Midbrain (tissue), 1 donor: ENCODE results near the gene CACNA2D3.
A peak's percentile ranks its signal among the peaks of the same experiment; 100 is the strongest.

Source experiments
- DNase-seq: peaks from one replicate; lab custom pipeline; 2025; lab: John Stamatoyannopoulos, UW

The CACNA2D3 gene

DNA sequence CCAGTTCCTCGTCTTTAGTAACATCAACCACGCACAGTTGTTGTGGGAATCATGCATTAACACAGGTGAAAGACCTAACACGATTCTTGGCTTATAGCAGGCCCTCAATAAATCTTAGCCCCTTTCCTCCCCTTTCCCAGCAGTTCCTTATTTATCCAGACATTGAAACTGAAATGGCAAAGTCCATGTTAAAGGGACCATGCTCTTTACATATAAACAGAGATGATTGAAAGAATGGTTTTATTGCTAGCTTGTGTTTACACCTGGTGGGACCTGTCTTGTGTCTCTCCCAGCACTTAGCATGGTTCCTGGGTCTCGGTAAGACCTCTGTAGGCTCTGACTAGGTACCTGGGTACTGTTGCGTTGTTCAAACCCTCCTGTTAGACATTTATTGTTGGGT is 553.7 kb downstream of the CACNA2D3 start:
- no peak for DNase-seq

DNA sequence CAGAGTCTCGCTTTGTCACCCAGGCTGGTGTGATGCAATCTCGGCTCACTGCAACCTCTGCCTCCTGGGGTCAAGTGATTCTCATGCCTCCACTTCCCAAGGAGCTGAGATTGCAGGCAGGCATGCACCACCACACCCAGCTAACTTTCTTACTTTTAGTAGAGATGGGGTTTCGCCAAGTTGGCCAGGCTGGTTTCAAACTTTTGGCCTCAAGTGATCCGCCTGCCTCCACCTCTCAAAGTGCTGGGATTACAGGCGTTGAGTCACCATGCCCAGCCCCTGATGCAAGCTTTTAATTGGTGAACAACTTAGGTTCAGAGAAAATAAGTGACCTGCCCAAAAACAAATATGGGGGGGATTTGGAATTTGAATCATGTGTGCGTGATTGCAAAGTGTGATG is 559.4 kb downstream of the CACNA2D3 start:
- no peak for DNase-seq

DNA sequence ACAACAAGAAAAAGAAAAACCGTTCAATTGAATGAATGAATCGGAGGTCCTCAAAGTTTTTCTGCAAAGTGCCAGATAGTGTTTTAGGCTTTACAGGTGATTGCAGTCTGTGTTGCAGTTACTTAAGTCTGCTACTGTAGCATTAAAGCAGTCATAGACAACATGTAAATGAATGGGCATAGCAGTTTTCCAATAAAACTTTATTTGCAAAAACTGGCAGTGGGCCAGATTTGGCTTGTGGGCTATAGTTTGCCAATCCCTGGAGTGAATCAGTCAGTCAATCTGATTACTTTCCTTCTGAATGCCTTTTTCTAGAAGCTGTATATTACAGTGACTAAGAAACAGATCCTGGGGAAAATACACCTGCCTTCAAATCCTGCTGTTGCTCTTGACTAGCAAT is 562.9 kb downstream of the CACNA2D3 start:
- DNase-seq, result no peak

DNA sequence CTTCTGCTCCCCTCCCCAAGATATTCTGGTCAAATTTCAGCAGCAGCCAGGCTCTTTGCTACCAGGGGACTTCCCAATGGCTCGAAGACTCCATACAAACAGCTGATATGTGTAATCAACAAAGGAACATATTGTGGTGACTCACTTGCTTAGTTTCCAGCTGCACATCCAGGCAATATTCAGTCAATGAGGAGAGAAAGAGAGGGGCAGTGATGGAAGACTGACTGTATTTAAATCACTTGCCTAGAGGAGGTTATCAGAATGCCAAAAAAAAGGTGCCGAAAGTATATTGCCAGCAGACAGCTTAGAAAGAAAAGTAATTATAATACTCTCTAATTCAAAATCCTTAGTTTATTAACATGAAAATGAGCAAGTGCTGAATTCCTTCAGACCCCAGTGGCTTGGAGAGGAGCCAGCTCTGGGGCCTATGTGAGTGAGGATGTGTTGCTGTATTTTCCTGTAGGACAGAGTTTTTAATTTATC is 569.0 kb downstream of the CACNA2D3 start:
- no peak for DNase-seq

DNA sequence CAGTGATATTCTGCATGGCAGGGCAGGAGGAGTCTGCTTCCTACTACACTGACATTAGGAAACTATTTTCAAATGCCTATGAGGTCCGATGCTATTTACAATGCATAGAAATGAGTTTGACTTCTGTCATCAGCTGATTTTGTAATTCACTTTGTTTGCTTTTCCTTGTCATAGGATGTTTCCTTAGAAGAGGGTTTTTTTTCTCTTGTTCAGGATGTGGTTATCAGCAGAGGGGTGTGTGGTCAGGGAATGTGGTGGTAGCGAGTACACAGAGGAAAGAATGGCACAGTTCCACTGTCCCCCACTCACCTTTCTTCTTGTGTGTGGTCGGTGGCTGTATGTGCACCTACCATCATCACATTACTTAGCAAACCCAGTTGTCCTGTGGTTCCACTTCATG is 574.0 kb downstream of the CACNA2D3 start:
- DNase-seq, result no peak

DNA sequence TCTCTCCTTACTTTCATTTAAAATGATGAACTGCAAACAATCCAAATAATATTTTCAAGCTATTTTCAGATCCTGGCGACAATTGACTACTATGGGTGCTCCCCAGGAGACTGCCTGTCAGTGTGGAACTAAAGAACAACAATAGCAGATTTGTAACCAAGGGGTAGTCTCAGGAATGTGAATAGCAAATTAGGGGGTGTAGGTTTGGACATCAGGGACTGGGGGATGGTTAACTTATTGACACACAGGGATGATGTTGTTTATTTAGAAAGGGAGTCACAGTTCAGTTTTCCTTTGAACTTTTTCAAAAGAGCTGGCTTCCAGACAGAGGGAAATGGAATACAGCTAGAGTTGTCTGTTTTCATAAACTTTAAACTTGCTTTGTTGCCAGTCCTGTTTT is 575.7 kb downstream of the CACNA2D3 start:
- DNase-seq, result no peak

DNA sequence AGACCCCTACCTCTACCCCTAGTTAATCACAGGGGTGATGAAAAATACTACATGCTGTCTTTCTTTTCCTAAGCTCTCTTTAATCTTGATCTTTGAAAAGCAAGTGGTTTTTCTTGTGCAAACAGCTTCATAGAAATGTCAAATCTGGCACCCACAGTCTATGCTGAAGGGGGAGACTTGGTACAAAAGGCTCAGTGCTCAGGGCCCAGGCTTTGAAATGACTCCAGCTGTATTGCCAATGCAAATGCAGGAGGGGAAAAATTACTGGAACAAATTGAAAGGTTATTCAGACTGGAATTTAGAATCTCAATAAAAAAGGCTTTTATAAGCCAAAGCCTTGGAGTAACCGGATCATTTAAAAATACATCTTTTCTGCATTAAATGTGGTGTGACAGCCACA is 581.6 kb downstream of the CACNA2D3 start:
- peak; percentile 31 for DNase-seq

DNA sequence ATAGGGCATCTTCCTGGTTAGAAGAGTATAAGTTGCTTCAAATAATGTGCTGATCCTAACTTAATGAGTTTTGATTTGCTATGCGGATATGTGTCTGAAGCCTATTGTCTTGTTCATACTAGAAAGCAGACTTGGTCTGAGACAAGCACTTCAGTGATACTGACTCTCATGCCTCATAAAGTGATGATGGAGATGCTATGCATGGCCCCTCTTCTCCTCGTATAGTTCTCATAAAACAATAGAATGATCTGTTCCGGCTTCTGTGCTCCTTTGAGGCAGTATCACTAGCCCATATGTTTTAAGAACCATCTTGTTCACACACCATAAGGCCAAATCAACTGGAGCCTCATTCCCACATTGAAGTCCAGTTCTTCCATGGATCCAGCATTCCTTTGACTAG is 583.4 kb downstream of the CACNA2D3 start:
- no peak for DNase-seq

DNA sequence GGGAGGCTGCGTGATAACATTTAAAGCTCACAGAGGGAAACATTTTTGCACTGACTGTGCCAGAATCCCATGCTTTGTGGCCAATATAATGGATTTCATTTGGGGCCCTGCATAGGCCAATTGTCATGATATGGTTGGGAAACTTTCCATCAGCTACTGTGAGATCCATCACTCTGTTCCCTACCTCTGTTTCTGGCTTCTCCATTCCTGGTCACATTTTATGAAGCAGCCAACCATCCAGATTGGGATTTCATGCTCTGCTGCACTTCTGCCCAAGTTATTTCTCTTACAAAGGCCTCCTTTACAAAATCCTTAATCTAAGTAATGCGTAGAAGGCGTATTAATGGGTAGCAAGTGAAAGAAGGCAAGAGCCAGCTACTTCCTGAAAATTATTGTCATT is 584.4 kb downstream of the CACNA2D3 start:
- DNase-seq, result no peak

DNA sequence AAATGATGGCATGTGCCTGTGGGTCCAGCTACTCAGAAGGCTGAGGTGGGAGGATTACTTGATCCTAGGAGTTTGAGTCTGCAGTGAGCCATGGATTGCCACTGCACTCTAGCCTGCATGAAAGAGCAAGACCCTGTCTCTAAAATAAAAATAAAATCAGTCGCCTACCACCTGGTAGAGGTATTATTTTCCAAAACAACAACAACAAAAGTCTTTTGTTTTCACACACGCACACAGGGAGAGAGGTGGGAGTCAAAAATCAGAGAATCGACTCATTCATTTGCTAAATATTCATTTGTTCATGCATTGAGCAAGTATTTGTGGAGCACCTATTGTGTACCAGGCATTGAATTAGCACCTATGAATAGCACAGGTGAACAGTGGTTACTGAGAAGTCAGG is 587.4 kb downstream of the CACNA2D3 start:
- no peak for DNase-seq

DNA sequence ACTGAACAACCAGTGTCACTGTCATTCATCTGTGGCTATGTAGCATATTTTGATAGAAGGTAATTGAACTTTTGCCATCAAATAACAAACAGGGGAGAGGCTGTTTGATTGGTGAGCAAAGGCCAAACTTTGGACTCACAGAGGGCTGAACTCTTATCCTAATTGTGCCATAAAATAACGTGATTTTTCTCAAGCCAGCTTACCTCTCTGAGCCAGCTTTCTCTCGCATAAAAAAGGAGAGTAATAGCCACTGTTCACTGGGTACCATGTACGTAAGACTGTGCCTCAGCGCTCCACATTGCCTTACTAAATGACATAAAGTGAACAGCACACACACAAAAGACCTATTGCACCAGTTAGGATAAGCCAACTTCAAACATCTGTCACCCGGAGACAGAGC is 588.6 kb downstream of the CACNA2D3 start:
- no peak for DNase-seq

DNA sequence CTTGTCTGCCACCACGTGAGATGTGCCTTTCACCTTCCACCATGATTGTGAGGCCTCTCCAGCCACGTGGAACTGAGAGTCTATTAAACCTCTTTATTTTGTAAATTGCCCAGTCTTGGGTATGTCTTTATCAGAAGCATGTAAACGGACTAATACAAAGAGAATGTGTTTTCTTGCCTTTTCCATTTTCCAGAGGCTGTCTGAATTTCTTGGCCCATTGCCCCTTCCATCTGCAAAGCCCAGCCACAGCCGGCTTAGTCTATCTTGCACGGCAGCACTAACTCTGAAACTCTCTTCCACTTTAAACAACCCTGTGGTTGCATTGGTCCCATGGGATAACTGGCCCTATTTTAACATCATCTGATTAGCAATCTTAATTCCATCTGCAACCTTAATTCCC is 590.2 kb downstream of the CACNA2D3 start:
- no peak for DNase-seq

DNA sequence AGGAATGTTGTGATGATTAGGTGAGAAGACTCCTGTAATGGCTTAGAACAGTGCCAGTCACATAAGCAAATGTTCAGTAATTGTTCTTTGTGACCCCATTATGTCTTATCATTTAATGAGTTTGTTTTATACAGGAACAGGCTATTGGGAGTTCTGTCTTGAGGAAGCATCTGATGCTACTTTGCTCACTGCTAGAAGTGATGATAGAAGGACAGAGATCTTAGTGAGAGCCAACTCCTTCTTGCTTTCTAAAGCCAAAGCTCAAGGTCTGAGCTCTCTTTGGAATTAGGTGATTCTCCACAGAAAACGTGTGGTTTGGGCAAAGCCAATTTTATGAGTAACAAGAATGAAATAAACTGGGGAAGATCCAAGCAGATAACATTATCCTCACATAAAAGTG is 590.7 kb downstream of the CACNA2D3 start:
- DNase-seq, result no peak

DNA sequence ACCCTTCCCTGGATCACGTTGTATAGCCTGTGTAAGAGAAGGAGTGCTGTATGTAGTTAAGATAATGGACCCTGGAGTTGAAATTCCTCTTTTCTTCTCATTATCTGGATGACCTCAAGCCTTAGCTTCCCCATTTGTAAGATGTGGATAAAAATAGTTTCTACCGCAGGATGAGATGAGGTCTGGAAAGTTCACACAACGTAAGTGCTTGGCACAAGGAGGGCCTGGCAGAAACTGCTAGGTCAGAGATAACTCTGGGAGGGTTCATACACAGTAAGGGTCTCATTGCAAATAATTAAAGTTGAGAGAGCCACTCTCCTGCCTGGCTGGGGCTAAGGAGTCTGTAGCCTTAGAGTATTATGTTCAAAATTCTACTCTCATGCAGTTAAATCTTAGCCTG is 591.1 kb downstream of the CACNA2D3 start:
- DNase-seq, result no peak

DNA sequence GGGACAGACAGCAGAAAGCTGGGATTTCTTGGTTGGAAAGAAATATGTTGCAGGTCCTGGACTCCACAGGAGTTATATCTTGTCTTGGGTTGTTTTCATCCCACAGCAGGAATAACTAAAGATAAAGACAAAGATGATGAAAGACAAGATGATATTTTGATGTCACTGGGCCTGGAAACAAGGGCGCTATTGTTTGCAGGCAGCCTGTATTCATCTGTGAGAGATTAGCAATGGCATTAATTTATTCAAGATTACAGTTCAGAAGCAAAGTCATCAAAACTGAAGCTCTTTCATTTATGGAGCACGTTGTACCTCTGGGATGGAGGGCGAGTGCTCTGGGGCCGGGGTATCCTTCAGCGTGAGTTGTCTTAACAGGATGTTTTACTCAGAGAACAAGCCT is 591.7 kb downstream of the CACNA2D3 start:
- DNase-seq, result no peak

DNA sequence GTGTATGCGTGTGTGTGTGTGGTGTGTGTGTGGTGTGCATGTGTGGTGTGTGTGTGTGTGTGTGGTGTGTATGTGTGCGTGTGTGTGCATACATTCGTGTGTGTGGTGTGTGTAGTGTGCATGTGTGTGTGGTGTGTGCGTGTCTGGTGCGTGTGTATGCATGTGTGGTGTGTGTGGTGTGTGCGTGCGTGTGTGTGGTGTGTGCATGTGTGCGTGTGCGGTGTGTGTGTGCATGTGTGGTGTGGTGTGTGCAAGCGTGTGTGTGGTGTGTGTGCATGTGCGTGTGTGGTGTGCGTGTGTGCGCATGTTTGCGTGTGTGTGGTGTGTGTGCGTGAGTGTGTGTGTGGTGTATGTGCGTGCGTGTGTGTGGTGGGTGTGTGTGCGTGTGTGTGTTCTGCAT is 595.2 kb downstream of the CACNA2D3 start:
- no peak for DNase-seq

DNA sequence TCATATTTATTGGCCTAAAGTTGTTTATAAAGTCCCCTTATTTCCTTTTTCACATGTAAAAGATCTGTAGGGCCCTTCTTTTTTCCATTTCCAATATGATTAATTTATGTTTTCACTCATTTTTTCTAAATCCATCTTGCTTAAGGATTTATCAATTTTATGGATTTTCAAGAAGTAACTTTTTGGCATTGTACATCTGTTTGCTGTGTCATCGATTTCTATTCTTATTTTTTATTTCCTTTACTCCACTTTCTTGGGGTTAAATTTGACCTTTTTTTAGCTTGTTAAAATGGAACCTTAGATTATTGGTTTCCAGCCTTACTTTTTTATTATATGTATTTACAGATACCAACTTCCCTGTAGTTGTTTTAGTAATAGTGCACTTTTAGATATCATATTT is 597.6 kb downstream of the CACNA2D3 start:
- no peak for DNase-seq

DNA sequence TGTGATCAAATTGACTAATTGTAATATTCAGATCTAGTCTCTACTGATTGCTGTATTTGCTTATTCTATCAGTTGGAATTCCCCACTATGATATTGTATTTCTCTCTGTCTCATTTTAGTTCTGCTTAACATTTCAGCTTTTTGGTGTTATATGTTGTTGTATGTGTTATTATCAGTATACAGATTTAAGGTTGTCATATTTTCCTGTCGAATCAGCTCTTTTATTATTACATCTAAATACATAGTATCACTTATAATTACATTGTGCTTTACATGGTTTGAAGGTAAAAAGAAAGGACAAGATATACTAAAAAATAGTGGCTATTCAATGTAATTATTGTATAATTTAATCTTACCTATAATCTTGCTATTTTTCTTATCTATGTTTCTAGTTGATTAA is 598.3 kb downstream of the CACNA2D3 start:
- no peak for DNase-seq

DNA sequence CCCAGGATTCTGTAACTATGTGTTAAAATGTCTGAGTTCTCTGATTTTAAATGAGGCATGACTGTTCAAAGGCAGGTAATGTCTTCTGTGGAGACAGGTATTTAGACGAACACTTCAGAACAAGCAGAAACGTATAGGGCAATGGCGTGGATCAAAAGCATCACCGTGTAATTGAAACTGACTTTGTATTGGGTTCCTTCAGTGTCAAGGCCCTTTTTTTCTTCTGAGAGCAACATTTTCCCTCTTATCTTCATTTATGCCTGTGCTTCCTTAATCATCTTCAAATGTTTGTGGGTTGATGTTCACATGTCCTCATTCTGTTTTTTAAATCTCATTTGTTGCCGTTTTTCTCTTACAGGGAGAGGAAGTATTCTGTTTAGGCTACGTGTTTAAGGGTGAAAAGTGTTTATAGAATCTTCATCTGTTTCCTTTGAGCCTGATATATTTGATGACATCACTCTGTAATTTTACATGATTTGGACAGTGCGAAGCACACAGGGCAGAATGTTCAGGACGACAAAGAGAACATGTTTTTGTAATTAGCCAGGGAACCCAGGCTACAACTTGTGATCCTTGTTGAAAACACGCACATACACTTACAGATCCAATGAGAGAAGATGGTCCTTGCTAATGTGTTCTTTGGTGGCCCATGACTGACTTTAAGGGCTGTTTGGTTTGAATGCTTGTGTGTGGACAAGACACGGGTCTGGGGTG is 609.5 kb downstream of the CACNA2D3 start:
- no peak for DNase-seq

DNA sequence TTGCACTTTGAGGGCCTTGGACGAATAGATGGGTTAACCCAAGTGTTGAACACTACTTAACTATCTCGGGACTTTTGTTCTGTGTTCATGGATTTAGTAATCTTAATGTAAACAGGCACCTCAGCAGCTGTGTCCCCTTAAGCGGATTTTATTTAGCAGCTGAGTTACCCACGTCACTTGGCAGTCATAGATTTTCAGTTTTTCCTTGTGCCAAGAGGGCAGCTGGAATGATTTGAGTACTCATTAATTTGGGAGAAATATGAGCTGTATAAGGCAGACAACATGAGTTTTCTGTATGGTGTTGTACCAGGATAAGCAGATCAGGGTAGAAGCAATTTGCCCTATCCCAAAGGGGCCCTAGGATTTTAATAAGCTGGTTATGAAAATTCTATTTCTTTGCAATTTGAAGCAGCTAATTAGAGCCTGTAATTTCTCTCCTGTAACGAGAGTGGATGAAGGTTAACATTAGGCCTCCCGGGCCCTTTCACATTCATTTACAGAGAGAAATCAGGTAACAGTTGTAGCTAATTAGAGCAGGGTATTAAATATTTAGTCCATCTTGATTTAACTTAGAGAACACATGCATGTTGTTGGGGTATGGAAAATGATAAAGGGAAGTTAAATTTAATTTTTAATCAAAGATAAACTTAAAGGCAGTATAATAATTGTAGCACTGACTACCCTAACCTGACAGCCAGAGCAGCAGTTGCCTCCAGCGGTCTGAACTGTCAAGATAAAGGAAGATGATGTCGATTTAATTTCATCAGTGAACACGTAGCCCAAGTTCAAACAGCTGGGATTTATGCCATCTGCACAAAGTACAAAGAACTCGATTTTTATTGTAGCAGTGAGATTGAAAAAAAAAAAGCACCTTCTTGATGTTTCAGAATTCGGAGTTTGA is 611.0 kb downstream of the CACNA2D3 start:
- DNase-seq, result no peak

DNA sequence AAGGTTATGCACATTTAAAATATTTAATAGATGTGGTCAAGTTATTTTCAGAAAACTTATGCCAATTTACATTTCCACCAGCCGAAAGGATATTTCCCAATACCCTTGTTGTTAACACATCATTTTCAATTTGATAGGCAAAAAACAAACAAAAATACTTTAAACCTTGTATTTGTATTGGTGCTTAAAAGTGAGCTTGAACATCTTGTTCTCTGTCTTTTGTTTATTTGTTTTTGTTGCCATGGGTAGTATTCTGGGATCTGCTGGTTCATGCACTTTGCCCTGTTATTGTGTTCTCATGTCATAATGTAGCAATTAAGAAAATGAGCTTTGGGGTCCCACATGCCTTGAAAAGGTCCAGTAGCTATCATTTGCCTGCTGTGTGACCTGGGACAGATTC is 614.1 kb downstream of the CACNA2D3 start:
- DNase-seq, result no peak

DNA sequence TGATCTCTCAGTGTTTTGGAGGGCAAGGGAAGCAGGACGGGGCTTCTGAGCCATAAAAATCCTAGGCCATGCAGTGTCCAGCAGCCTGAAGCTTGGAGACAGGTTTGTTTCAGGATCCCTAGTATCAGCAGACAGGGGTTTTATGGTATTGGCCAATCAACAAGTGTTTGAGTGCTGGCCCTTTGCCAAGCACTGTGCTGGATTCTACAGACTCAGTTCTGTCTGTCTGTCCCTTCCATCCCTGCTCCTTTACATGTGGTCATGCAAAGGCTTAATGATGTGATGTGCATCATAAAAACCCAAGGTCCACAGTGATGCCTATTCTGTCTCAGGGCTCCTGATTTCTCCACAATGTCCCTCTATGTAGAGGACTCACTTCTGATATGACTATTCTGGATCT is 621.4 kb downstream of the CACNA2D3 start:
- DNase-seq, result no peak

DNA sequence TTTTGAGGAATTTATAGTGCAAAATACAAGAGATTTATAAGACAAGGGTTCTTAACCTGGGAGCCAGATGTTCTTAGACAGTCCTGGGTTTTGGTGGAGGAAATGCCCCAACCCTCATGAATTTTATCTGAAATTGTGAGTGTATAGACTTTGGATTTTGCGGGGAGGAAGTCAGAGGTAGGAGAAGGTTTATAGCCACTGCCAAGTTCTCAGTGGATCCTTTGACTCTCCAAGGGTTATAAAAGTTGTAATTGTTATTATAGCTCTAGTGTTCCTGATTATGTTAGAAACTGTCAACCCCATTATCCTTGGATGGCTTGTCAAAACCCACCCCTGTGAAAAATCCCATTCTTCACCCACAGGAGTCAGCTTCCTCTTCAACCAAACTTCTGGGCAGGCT is 621.9 kb downstream of the CACNA2D3 start:
- no peak for DNase-seq
